ENCODE results near the gene TEX22.

TEX22 gene

GRCh38 chr14:105400016-105400415 lies 1.7 kb downstream of the TEX22 start:
- H3K27ac ChIP-seq (ENCODE audit: low read depth in 2 of 2, low read length in 2 of 2) = no peak overlapping the region
- H3K9ac ChIP-seq (ENCODE audit: low read depth in 1 of 2, low read length in 2 of 2) = no peak overlapping the region
- peaks cover 12 to 14% of the 10 kb centered on the region in 2 donors for H3K4me1 ChIP-seq (ENCODE audit: control insufficient read depth in 2 of 2, insufficient read depth in 2 of 2, low read length in 2 of 2)
- no peaks in the 10 kb centered on the region for H3K27me3 ChIP-seq (ENCODE audit: control insufficient read depth in 2 of 2, insufficient read depth in 2 of 2, low read length in 2 of 2)
- peaks cover 0 to 3% of the 10 kb centered on the region in 2 donors for H3K36me3 ChIP-seq (ENCODE audit: control insufficient read depth in 2 of 2, insufficient read depth in 2 of 2, low read length in 2 of 2)
- H3K4me3 ChIP-seq (ENCODE audit: low read length in 2 of 2) = no peak overlapping the region
- H3K9me3 ChIP-seq (ENCODE audit: control insufficient read depth in 2 of 2, low read length in 2 of 2) = no peaks in the 10 kb centered on the region

GRCh38 chr14:105401699-105402098 lies 3.4 kb downstream of the TEX22 start:
- Histone ChIP-seq H3K4me1 (ENCODE audit: control insufficient read depth in 2 of 2, insufficient read depth in 2 of 2, low read length in 2 of 2) (peaks cover 12 to 14% of the 10 kb centered on the region in 2 donors), H3K9me3 (ENCODE audit: control insufficient read depth in 2 of 2, low read length in 2 of 2) (no peaks in the 10 kb centered on the region), H3K4me3 (ENCODE audit: low read length in 2 of 2) (no peak overlapping the region), H3K36me3 (ENCODE audit: control insufficient read depth in 2 of 2, insufficient read depth in 2 of 2, low read length in 2 of 2) (peaks cover 0 to 3% of the 10 kb centered on the region in 2 donors), H3K27ac (ENCODE audit: low read depth in 2 of 2, low read length in 2 of 2) (no peak overlapping the region), H3K27me3 (ENCODE audit: control insufficient read depth in 2 of 2, insufficient read depth in 2 of 2, low read length in 2 of 2) (no peaks in the 10 kb centered on the region), H3K9ac (ENCODE audit: low read depth in 1 of 2, low read length in 2 of 2) (no peak overlapping the region)

GRCh38 chr14:105408592-105408991 lies 10.3 kb downstream of the TEX22 start:
- Histone ChIP-seq H3K27ac (ENCODE audit: low read depth in 2 of 2, low read length in 2 of 2) (no peak overlapping the region), H3K9me3 (ENCODE audit: control insufficient read depth in 2 of 2, low read length in 2 of 2) (no peaks in the 10 kb centered on the region), H3K9ac (ENCODE audit: low read depth in 1 of 2, low read length in 2 of 2) (no peak overlapping the region), H3K4me1 (ENCODE audit: control insufficient read depth in 2 of 2, insufficient read depth in 2 of 2, low read length in 2 of 2) (peaks cover 8% of the 10 kb centered on the region in 2 donors), H3K36me3 (ENCODE audit: control insufficient read depth in 2 of 2, insufficient read depth in 2 of 2, low read length in 2 of 2) (no peaks in the 10 kb centered on the region), H3K4me3 (ENCODE audit: low read length in 2 of 2) (no peak overlapping the region), H3K27me3 (ENCODE audit: control insufficient read depth in 2 of 2, insufficient read depth in 2 of 2, low read length in 2 of 2) (peaks cover 22 to 24% of the 10 kb centered on the region in 2 donors)

- Histone ChIP-seq H3K9me3 (ENCODE audit: control insufficient read depth in 2 of 2, low read length in 2 of 2) (no peaks in the 10 kb centered on the region), H3K36me3 (ENCODE audit: control insufficient read depth in 2 of 2, insufficient read depth in 2 of 2, low read length in 2 of 2) (no peaks in the 10 kb centered on the region), H3K27ac (ENCODE audit: low read depth in 2 of 2, low read length in 2 of 2) (no peak overlapping the region), H3K27me3 (ENCODE audit: control insufficient read depth in 2 of 2, insufficient read depth in 2 of 2, low read length in 2 of 2) (peaks cover 23 to 29% of the 10 kb centered on the region in 2 donors), H3K4me1 (ENCODE audit: control insufficient read depth in 2 of 2, insufficient read depth in 2 of 2, low read length in 2 of 2) (peaks cover 8% of the 10 kb centered on the region in 2 donors), H3K4me3 (ENCODE audit: low read length in 2 of 2) (no peak overlapping the region), H3K9ac (ENCODE audit: low read depth in 1 of 2, low read length in 2 of 2) (no peak overlapping the region)
Observed at GRCh38 chr14:105409364-105409763, 11.0 kb downstream of the TEX22 start.

GRCh38 chr14:105410642-105411016 lies 12.3 kb downstream of the TEX22 start:
- Histone ChIP-seq H3K27ac (ENCODE audit: low read depth in 2 of 2, low read length in 2 of 2) (no peak overlapping the region), H3K9ac (ENCODE audit: low read depth in 1 of 2, low read length in 2 of 2) (no peak overlapping the region), H3K4me3 (ENCODE audit: low read length in 2 of 2) (no peak overlapping the region), H3K36me3 (ENCODE audit: control insufficient read depth in 2 of 2, insufficient read depth in 2 of 2, low read length in 2 of 2) (no peaks in the 10 kb centered on the region), H3K27me3 (ENCODE audit: control insufficient read depth in 2 of 2, insufficient read depth in 2 of 2, low read length in 2 of 2) (peaks cover 23 to 30% of the 10 kb centered on the region in 2 donors), H3K4me1 (ENCODE audit: control insufficient read depth in 2 of 2, insufficient read depth in 2 of 2, low read length in 2 of 2) (peaks cover 8% of the 10 kb centered on the region in 2 donors), H3K9me3 (ENCODE audit: control insufficient read depth in 2 of 2, low read length in 2 of 2) (no peaks in the 10 kb centered on the region)

- Histone ChIP-seq H3K9me3 (ENCODE audit: control insufficient read depth in 2 of 2, low read length in 2 of 2) (no peaks in the 10 kb centered on the region), H3K4me1 (ENCODE audit: control insufficient read depth in 2 of 2, insufficient read depth in 2 of 2, low read length in 2 of 2) (peaks cover 8% of the 10 kb centered on the region in 2 donors), H3K27ac (ENCODE audit: low read depth in 2 of 2, low read length in 2 of 2) (no peak overlapping the region), H3K9ac (ENCODE audit: low read depth in 1 of 2, low read length in 2 of 2) (no peak overlapping the region), H3K36me3 (ENCODE audit: control insufficient read depth in 2 of 2, insufficient read depth in 2 of 2, low read length in 2 of 2) (no peaks in the 10 kb centered on the region), H3K27me3 (ENCODE audit: control insufficient read depth in 2 of 2, insufficient read depth in 2 of 2, low read length in 2 of 2) (peaks cover 23 to 30% of the 10 kb centered on the region in 2 donors), H3K4me3 (ENCODE audit: low read length in 2 of 2) (peak overlapping the region in 1 of 2 donors; percentile 41)
Observed at GRCh38 chr14:105411017-105411941, 12.9 kb downstream of the TEX22 start.

GRCh38 chr14:105411985-105412770 lies 13.8 kb downstream of the TEX22 start:
- no peak overlapping the region for H3K27ac ChIP-seq (ENCODE audit: low read depth in 2 of 2, low read length in 2 of 2)
- no peak overlapping the region for H3K9ac ChIP-seq (ENCODE audit: low read depth in 1 of 2, low read length in 2 of 2)
- H3K4me3 ChIP-seq (ENCODE audit: low read length in 2 of 2) = no peak overlapping the region

GRCh38 chr14:105412771-105413543 lies 14.6 kb downstream of the TEX22 start:
- H3K9me3 ChIP-seq (ENCODE audit: control insufficient read depth in 2 of 2, low read length in 2 of 2) = no peaks in the 10 kb centered on the region
- H3K9ac ChIP-seq (ENCODE audit: low read depth in 1 of 2, low read length in 2 of 2) = no peak overlapping the region
- peaks cover 23 to 30% of the 10 kb centered on the region in 2 donors for H3K27me3 ChIP-seq (ENCODE audit: control insufficient read depth in 2 of 2, insufficient read depth in 2 of 2, low read length in 2 of 2)
- H3K4me3 ChIP-seq (ENCODE audit: low read length in 2 of 2) = no peak overlapping the region
- no peaks in the 10 kb centered on the region for H3K36me3 ChIP-seq (ENCODE audit: control insufficient read depth in 2 of 2, insufficient read depth in 2 of 2, low read length in 2 of 2)
- H3K4me1 ChIP-seq (ENCODE audit: control insufficient read depth in 2 of 2, insufficient read depth in 2 of 2, low read length in 2 of 2) = peaks cover 8 to 13% of the 10 kb centered on the region in 2 donors
- no peak overlapping the region for H3K27ac ChIP-seq (ENCODE audit: low read depth in 2 of 2, low read length in 2 of 2)

More at GRCh38 chr14:105411985-105412770, 13.8 kb downstream of the TEX22 start:
- Histone ChIP-seq H3K36me3 (ENCODE audit: control insufficient read depth in 2 of 2, insufficient read depth in 2 of 2, low read length in 2 of 2) (no peaks in the 10 kb centered on the region), H3K4me1 (ENCODE audit: control insufficient read depth in 2 of 2, insufficient read depth in 2 of 2, low read length in 2 of 2) (peaks cover 8% of the 10 kb centered on the region in 2 donors), H3K9me3 (ENCODE audit: control insufficient read depth in 2 of 2, low read length in 2 of 2) (no peaks in the 10 kb centered on the region), H3K27me3 (ENCODE audit: control insufficient read depth in 2 of 2, insufficient read depth in 2 of 2, low read length in 2 of 2) (peaks cover 23 to 30% of the 10 kb centered on the region in 2 donors)

- H3K27ac ChIP-seq (ENCODE audit: low read depth in 2 of 2, low read length in 2 of 2) = no peak overlapping the region
Observed at GRCh38 chr14:105413544-105413886, 15.2 kb downstream of the TEX22 start.

More at GRCh38 chr14:105413544-105413886, 15.2 kb downstream of the TEX22 start:
- no peak overlapping the region for H3K4me3 ChIP-seq (ENCODE audit: low read length in 2 of 2)
- H3K9ac ChIP-seq (ENCODE audit: low read depth in 1 of 2, low read length in 2 of 2) = no peak overlapping the region
- no peaks in the 10 kb centered on the region for H3K36me3 ChIP-seq (ENCODE audit: control insufficient read depth in 2 of 2, insufficient read depth in 2 of 2, low read length in 2 of 2)
- H3K27me3 ChIP-seq (ENCODE audit: control insufficient read depth in 2 of 2, insufficient read depth in 2 of 2, low read length in 2 of 2) = peaks cover 23 to 30% of the 10 kb centered on the region in 2 donors
- no peaks in the 10 kb centered on the region for H3K9me3 ChIP-seq (ENCODE audit: control insufficient read depth in 2 of 2, low read length in 2 of 2)
- peaks cover 11 to 17% of the 10 kb centered on the region in 2 donors for H3K4me1 ChIP-seq (ENCODE audit: control insufficient read depth in 2 of 2, insufficient read depth in 2 of 2, low read length in 2 of 2)
